ENCODE measurements around the gene SDSL.

Gene SDSL

GRCh38 chr12:113422030-113422885, at the start of gene SDSL:
TSS of gene SDSL (plus strand) at chr12:113422380. CDS start at chr12:113427983, 5,603 bp downstream.
- peak; percentile 70 for DNase-seq (ENCODE audit: low read depth)

GRCh38 chr12:113373440-113373839, 48.7 kb upstream of the SDSL start:
- DNase-seq (ENCODE audit: low read depth), result no peak

GRCh38 chr12:113373969-113374368, 48.2 kb upstream of the SDSL start:
- no peak for DNase-seq (ENCODE audit: low read depth)

- no peak for DNase-seq (ENCODE audit: low read depth)
Measured at GRCh38 chr12:113374823-113375428, 47.3 kb upstream of the SDSL start.

GRCh38 chr12:113378291-113378690, 43.9 kb upstream of the SDSL start:
- no peak for DNase-seq (ENCODE audit: low read depth)

- no peak for DNase-seq (ENCODE audit: low read depth)
Measured at GRCh38 chr12:113381220-113381619, 41.0 kb upstream of the SDSL start.

GRCh38 chr12:113382206-113382605, 40.0 kb upstream of the SDSL start:
- DNase-seq (ENCODE audit: low read depth), result no peak

- DNase-seq (ENCODE audit: low read depth), result no peak
Measured at GRCh38 chr12:113384778-113385177, 37.4 kb upstream of the SDSL start.

- no peak for DNase-seq (ENCODE audit: low read depth)
Measured at GRCh38 chr12:113385282-113385882, 36.8 kb upstream of the SDSL start.

GRCh38 chr12:113386866-113387566, 35.2 kb upstream of the SDSL start:
- DNase-seq (ENCODE audit: low read depth), result no peak

GRCh38 chr12:113387631-113388030, 34.5 kb upstream of the SDSL start:
- no peak for DNase-seq (ENCODE audit: low read depth)

- DNase-seq (ENCODE audit: low read depth), result no peak
Measured at GRCh38 chr12:113388351-113388750, 33.8 kb upstream of the SDSL start.

- DNase-seq (ENCODE audit: low read depth), result no peak
Measured at GRCh38 chr12:113390064-113391043, 31.8 kb upstream of the SDSL start.

- no peak for DNase-seq (ENCODE audit: low read depth)
Measured at GRCh38 chr12:113391145-113391544, 31.0 kb upstream of the SDSL start.

GRCh38 chr12:113391650-113392337, 30.4 kb upstream of the SDSL start:
- DNase-seq (ENCODE audit: low read depth), result no peak

- DNase-seq (ENCODE audit: low read depth), result no peak
Measured at GRCh38 chr12:113392520-113392919, 29.7 kb upstream of the SDSL start.

- no peak for DNase-seq (ENCODE audit: low read depth)
Measured at GRCh38 chr12:113392988-113393579, 29.1 kb upstream of the SDSL start.

- no peak for DNase-seq (ENCODE audit: low read depth)
Measured at GRCh38 chr12:113393749-113394148, 28.4 kb upstream of the SDSL start.

GRCh38 chr12:113395119-113395518, 27.1 kb upstream of the SDSL start:
- DNase-seq (ENCODE audit: low read depth), result no peak

- no peak for DNase-seq (ENCODE audit: low read depth)
Measured at GRCh38 chr12:113396200-113396599, 26.0 kb upstream of the SDSL start.
